Hepatocyte (in vitro differentiated cells): ENCODE data around the gene EPHX1.

Source experiments
- EZH2 ChIP-seq: fragments of 200-600 bp; sonication (generic); IDR thresholded peaks from 2 replicates; pipeline ENCODE4 v1.6.1; 2016; ENCODE audit warnings: antibody characterized with exemption, mild to moderate bottlenecking, borderline replicate concordance
- EZH2phosphoT487 ChIP-seq: fragments of 200-600 bp; sonication (generic); IDR thresholded peaks from one replicate; pipeline ENCODE4 v1.6.1; 2018; ENCODE audit warnings: antibody characterized with exemption, mild to moderate bottlenecking, low read depth, moderate library complexity; ENCODE audit not compliant: unreplicated experiment, severe bottlenecking
- TF ChIP-seq, protein P1 (sequence below): fragments of 200-600 bp; sonication (generic); IDR thresholded peaks from 2 replicates; pipeline ENCODE4 v1.5.1; 2016; ENCODE audit warnings: antibody characterized with exemption, mild to moderate bottlenecking; ENCODE audit not compliant: poor library complexity

DNA sequence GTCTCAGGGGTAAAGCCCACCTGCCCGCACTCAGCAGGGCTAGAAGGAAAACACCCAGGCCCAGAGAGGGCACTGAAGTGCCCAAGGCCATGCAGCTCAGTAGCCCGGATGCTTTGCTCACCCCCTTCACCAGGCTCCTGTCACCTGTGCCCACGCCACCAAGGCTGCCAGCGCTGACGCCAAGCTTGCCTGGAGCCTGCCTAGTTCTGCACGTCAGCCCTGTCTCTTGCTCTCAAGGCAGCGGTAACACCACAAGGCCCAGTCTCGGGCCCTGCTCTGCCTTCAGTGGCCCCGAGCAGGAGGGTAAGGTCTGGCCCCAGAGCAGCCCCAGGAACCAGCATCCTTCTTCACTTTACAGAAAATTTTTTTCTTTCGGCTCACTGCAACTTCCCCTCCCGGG is 64.5 kb downstream of the EPHX1 start:
- TF ChIP-seq, protein P1, sequence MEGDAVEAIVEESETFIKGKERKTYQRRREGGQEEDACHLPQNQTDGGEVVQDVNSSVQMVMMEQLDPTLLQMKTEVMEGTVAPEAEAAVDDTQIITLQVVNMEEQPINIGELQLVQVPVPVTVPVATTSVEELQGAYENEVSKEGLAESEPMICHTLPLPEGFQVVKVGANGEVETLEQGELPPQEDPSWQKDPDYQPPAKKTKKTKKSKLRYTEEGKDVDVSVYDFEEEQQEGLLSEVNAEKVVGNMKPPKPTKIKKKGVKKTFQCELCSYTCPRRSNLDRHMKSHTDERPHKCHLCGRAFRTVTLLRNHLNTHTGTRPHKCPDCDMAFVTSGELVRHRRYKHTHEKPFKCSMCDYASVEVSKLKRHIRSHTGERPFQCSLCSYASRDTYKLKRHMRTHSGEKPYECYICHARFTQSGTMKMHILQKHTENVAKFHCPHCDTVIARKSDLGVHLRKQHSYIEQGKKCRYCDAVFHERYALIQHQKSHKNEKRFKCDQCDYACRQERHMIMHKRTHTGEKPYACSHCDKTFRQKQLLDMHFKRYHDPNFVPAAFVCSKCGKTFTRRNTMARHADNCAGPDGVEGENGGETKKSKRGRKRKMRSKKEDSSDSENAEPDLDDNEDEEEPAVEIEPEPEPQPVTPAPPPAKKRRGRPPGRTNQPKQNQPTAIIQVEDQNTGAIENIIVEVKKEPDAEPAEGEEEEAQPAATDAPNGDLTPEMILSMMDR: no peak
- TF ChIP-seq EZH2: no peak
- no peak for TF ChIP-seq EZH2phosphoT487
